Measurements from ENCODE around the gene BDH1.
"Not testable (repeated sequence)": the region's sequence is repeated elsewhere in the genome, so short reads cannot be mapped to it uniquely, and the experiment has no call there.

BDH1 gene

DNA sequence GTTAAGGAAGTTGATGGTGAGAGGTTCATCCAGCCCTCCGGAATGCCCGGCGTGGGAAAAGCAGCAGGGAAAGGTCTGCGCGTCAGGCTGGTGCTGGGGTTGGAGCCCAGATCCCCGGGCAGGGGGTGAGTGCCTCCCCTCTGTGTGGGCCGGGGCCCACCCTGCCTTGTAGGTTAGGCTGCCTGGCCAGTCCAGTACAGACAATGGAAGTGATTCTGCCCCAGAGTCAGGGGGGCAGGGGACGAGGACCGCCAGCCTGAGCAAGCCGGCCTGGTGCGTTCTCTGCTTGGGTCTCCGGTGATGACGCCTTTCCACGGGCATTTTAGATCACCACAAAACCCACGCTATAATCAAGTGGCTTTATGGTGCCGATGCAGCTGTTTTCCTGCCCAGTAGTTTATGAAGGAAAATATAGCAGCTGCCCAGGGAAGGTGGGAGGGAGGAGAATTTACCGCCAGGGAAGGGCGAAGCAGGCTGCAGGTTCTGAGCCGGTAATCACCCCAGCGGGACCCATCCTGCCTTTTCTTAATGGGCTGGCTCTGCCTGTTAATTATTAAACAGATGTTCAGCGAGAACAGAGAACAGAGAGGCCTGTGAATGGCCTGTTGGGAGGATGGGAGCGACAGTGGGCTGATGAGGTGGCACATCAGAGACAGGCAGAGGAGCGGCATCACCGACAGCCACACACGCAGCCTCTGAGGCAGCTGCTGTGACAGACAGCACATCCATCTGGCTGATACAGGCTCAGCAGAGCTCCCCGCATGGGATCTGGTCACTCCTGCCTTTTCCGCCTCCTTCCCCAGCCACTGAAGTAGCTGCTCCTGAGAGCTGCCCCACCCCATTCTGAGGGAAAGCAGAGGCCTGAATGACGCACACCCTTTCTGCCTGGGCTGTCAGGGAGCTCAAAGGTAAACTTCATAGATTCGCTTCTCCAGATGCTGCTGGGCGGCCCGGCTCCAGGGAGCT is 35.2 kb downstream of the BDH1 start:
- DNase-seq = no peak

- DNase-seq = no peak
Measured at GRCh38 chr3:197519801-197520211, 36.0 kb downstream of the BDH1 start.

- DNase-seq = no peak
Measured at GRCh38 chr3:197518881-197519421, 36.8 kb downstream of the BDH1 start.

DNA sequence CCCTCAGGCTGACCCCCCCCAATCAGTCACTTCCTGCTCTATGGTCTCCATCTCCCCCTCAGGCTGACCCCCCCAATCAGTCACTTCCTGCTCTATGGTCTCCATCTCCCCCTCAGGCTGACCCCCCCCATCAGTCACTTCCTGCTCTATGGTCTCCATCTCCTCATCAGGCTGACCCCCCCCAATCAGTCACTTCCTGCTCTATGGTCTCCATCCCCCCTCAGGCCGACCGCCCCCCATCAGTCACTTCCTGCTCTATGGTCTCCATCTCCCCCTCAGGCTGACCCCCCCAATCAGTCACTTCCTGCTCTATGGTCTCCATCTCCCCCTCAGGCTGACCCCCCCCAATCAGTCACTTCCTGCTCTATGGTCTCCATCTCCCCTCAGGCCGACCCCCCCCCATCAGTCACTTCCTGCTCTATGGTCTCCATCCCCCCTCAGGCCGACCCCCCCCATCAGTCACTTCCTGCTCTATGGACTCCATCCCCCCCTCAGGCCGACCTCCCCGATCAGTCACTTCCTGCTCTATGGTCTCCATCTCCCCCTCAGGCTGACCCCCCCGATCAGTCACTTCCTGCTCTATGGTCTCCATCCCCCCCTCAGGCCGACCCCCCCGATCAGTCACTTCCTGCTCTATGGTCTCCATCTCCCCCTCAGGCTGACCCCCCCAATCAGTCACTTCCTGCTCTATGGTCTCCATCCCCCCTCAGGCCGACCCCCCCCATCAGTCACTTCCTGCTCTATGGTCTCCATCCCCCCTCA is 37.7 kb downstream of the BDH1 start:
- not testable (repeated sequence) for DNase-seq

- not testable (repeated sequence) for DNase-seq
Measured at GRCh38 chr3:197516890-197517606, 38.7 kb downstream of the BDH1 start.

GRCh38 chr3:197516517-197516889 is 39.3 kb downstream of the BDH1 start:
- DNase-seq = no peak

GRCh38 chr3:197514786-197515355 is 40.9 kb downstream of the BDH1 start:
- DNase-seq = no peak

- no peak for DNase-seq
Measured at GRCh38 chr3:197513953-197514785, 41.6 kb downstream of the BDH1 start.

DNA sequence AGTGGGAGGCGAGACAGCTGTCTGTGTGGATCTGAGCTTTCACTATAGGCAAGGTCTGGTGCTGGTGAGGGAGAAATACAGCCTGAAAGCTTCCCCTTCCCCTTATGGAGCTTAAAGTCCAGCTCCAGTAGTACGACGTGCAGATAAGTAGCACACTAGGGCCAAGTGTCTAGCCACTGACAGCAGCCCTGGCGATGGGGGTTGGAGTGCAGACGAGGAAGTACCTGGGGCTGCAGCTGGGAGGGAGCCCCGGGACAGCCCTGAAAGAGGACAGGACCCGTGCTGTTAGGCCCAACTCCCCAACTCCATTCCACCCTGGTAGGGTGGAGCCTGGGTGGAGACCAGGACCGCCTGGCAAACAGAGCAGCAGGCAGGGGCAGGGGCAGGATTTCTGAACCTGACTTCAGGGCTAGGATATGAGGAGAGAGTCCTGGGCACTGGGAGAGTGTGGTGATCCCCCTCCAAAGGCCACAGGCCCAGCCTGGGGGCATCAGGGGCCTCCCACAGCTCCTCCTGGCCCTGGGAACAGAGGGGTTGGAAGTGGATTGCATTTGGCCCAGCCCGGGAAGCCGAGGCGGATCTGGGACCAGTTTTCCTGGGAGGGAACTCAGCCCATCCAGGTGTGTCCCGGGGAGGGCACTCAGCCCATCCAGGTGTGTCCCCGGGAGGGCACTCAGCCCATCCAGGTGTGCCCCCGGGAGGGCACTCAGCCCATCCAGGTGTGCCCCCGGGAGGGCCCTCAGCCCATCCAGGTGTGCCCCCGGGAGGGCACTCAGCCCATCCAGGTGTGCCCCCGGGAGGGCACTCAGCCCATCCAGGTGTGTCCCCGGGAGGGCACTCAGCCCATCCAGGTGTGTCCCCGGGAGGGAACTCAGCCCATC is 42.8 kb downstream of the BDH1 start:
- DNase-seq = no peak

DNA sequence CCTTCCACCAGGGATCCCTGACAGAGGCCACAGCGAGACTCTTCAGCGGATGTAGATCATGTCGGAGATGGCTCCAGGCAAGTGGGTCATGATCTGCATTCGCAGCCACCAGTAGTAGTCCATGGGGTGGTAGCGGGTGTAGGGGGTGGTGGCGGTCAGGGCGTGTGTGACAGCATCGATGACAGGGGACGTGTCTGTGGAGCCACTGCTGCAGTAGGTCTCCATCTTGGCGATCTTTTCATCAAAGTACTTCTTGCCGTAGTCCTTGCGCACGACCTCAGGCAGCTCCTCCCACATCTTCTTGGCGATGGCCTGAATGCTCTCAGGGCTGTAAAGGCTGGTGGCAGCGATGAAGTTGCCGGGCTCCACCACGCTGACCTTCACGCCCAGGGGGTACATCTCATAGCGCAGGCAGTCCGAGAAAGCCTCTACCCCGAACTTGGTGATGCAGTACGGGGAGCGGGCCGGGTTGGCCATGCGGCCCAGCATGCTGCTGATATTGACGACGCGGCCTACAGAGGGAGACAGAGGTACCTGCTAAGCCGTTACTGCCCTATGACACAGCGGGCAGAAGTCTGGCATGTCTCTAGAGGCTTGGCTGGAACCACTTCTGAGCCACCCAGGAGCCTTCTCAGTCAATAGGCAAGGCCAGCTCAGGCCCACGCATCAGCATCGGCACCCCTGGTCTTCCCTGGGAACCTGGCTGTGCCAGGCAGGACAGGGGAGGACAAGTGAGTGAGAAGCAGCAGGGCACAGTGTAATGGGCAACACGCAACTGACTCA is 43.7 kb downstream of the BDH1 start:
- DNase-seq = no peak

DNA sequence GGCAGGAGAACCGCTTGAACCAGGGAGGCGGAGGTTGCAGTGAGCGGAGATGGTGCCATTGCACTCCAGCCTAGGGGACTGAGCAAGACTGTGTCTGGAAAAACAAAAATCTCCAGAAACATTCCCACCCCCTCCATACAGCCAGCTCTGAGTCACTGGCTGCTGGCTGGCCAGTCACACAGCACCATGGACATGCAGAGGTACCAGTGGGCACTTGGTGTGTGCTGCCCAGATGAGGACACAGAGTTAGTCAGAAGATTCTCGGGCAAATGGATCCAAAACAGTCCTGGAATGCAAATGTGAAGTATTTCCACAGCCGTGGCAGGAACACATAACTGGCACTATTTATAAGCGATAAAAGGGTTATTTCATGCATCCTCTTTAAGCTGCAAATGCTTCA is 44.6 kb downstream of the BDH1 start:
- no peak for DNase-seq

DNA sequence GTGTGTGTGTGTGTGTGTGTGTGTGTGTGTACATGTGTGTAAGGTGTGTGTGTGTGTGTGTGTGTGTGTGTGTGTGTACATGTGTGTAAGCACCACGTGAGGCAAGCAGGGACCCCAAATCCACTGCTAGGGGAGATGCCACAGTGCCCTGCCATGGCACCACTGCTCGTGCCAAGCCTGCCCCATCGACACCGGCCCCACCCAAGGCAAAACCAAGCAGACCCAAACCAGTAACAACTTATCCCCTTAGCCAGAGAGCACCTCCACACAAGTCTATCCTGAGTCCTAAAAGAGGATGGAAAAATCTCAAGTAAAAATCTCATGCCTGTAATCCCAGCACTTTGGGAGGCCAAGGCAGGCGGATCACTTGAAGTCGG is 45.1 kb downstream of the BDH1 start:
- DNase-seq = no peak

DNA sequence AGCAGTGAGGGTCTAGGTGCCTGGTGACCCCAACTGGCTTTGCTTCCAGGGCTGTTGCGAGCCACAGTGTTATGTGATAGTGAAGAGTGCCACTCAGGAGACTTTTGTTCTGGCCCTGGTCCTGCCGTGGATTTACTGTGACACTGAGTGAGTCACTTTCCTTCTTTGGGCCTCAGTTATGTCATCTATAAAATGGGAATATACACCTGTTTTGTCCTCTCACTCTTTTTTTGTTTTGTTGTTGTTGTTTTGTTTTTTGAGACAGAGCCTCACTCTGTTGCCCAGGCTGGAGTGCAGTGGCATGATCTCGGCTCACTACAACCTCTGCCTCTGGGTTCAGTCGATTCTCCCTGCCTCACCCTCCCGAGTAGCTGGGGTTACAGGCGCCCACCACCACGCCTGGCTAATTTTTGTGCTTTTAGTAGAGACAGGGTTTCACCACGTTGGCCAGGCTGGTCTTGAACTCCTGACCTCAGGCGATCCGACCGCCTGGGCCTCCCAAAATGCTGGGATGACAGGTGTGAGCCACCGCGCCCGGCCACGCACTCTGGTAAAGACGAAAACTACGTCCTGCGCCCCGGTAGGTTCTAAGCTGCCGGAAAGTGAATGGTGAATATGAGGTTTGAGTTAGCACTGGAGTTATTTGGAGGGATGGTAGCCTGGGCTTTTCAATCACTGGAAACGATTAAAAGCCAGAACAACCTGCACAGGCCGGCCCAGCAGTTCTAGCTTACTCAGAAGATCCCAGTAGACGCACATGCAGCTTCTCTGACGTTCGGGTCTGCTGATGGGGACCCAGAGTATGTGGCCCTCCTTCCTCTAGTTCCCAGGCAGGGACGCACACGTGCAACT is 46.6 kb downstream of the BDH1 start:
- DNase-seq = no peak

- no peak for DNase-seq
Measured at GRCh38 chr3:197508461-197508860, 47.3 kb downstream of the BDH1 start.

DNA sequence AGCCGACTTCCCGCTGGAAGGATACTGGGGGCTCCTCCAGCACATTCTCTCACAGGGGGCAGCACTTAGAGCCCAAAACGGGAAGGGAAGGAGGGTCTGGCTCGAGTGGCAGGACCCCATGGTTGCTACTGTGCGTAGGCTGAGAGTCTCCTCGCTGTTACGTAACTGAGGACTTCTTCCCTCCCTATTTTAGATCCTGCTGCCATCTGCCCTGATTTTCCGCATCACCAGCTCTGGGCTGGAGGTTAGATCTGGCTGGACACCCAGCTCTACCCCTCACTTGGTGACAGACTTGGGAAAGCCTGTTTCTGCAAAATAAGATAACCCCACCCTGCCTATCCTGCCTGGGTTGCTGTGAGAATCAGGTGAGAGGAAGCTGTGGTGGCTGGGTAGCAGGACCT is 47.7 kb downstream of the BDH1 start:
- DNase-seq = no peak

- DNase-seq = no peak
Measured at GRCh38 chr3:197507541-197507940, 48.2 kb downstream of the BDH1 start.

DNA sequence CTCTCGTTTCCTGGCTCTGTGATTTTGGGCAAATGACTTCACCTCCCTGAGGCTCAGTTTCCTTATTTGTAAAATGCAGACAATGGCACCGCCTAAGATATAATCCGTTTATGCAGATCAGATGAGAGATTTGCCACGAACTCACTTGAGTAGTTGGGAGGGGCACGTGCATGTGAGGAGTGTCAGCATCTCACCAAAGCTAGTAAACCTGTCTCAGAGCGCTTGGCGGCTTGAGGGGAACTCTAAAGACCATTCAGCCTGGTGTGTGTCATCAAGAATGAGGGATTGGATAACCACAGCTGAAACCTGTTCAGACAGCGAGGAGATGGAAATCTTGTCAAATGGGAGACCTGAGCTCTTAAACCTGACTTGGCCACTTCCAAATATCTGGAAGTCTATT is 48.7 kb downstream of the BDH1 start:
- DNase-seq = no peak

DNA sequence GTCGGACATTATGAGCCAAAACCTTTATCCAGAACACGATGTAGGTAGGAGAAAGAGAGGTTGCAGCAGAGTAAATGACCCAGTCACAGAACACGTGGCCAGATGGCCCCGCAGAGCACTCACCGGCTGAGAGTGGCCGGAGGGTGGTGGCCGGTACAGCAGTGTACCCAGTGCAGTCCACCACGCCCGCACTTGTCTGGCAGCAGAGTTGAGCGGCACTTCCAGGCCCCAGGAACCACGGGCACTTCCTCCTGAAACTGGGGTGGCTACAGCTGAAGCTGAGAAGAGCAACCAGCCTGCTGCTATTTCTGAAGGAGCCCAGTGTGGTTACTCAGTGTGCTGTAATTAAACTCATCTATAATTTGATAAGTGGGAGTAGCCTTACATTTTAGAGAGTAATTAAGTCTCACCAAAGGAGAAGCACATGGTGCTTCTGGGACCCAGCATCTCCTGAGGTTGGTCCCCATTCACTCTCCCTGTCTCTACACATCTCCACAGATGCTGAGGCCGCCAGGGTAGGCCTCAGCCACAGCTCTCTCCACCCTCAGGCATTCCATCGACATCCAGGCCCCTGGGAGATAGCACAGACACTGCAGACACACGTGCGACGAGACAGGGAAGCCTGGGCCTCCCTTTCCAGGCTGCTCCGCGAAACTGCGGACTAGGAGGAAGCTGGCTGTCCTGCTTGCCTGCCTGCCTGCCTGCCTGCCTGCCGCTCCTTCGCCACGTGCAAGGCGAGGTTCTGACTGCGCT is 49.8 kb downstream of the BDH1 start:
- no peak for DNase-seq
